GM18519 (cell line): ENCODE results near the gene SLC25A11.

Source experiments
- ATAC-seq: cut with Tn5 transposase; IDR thresholded peaks from one replicate; pipeline ENCODE4 v1.9.1; 2021; ENCODE audit warnings: mild to moderate bottlenecking, moderate library complexity; ENCODE audit not compliant: unreplicated experiment, low FRiP score

The SLC25A11 gene

GRCh38 chr17:4896332-4897197 lies 43.3 kb downstream of the SLC25A11 start:
- no peak for ATAC-seq

- no peak for ATAC-seq
Observed at GRCh38 chr17:4895657-4896331, 44.1 kb downstream of the SLC25A11 start.

- ATAC-seq = no peak
Observed at GRCh38 chr17:4895121-4895520, 44.7 kb downstream of the SLC25A11 start.

DNA sequence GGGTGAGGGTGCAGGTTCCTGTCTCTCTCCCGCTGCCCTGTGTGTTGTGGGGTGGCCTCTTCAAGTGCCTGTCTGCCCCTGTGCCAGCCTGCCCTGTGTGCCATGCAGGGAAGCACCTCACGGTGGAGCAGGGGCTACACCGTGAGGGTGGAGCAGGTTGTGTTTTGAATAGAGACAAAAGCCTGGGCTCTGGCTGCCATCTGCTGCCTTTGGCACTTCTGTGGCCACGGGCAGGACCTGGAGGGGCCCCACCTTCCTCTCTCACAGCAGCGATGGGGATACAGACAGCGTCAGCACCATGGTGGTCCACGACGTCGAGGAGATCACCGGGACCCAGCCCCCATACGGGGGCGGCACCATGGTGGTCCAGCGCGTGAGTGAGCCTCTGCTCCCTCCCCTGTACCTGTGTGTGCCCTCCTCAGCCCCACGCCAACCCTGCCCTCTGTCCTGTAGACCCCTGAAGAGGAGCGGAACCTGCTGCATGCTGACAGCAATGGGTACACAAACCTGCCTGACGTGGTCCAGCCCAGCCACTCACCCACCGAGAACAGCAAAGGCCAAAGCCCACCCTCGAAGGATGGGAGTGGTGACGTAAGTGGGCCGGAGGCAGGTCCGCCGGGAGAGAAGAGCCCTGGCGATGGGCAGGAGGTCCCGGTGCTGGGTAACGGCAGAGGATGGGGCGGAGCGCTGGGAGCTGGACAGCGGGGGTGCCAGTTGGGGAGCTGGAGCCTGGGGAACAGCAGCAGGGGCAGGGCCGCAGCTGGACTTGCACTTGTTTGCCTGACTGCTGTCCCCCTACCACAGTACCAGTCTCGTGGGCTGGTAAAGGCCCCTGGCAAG lies 45.9 kb downstream of the SLC25A11 start:
- ATAC-seq = no peak

- no peak for ATAC-seq
Observed at GRCh38 chr17:4893272-4893671, 46.6 kb downstream of the SLC25A11 start.

GRCh38 chr17:4892499-4893221 lies 47.2 kb downstream of the SLC25A11 start:
- ATAC-seq = no peak

GRCh38 chr17:4891411-4892410 lies 48.1 kb downstream of the SLC25A11 start:
- no peak for ATAC-seq

GRCh38 chr17:4887581-4887980 lies 52.3 kb downstream of the SLC25A11 start:
- ATAC-seq = no peak
